GM19438 (cell line): ENCODE results near the gene C19orf53.

Source experiments
- ATAC-seq: cut with Tn5 transposase; IDR thresholded peaks from one replicate; pipeline ENCODE4 v1.9.1; 2021; ENCODE audit warnings: low read depth; ENCODE audit not compliant: unreplicated experiment

The C19orf53 gene

DNA sequence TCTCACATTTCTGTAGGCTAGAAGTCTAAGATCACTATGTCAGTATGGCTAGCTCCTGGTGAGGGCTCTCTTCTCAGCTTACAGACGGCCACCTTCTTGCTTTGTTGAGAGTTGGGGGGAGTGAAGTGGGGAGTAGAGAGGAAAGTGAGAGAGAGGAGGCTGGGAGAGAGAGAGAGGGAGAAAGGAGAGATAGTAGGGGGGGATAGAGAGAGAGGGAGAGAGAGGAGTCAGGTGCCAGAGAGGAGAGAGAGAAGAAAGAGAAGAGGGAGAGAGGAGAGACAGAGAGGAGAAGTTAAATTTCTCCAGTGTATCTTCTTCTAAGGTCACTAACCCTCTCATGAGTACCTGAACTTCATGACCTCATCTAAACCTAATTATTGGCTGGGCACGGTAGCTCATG is 49.6 kb downstream of the C19orf53 start:
- ATAC-seq = no peak

DNA sequence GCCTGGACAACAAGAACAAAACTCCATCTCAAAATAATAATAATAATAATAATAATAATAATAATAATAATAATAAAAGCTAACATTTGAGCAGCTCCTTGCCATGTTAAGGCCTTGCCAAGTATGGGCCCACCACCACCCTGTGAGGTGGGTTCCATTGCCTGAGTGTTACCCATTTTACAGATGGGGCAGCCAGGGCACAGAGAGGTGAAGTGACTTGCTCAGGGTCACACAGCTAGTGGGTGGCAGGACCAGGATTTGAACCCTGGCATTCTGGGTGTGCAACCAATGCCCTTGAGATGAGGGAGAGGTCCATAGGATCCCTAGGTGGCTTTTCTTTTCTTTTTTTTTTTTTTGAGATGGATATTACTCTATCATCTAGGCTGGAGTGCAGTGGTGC is 50.4 kb downstream of the C19orf53 start:
- no peak for ATAC-seq

DNA sequence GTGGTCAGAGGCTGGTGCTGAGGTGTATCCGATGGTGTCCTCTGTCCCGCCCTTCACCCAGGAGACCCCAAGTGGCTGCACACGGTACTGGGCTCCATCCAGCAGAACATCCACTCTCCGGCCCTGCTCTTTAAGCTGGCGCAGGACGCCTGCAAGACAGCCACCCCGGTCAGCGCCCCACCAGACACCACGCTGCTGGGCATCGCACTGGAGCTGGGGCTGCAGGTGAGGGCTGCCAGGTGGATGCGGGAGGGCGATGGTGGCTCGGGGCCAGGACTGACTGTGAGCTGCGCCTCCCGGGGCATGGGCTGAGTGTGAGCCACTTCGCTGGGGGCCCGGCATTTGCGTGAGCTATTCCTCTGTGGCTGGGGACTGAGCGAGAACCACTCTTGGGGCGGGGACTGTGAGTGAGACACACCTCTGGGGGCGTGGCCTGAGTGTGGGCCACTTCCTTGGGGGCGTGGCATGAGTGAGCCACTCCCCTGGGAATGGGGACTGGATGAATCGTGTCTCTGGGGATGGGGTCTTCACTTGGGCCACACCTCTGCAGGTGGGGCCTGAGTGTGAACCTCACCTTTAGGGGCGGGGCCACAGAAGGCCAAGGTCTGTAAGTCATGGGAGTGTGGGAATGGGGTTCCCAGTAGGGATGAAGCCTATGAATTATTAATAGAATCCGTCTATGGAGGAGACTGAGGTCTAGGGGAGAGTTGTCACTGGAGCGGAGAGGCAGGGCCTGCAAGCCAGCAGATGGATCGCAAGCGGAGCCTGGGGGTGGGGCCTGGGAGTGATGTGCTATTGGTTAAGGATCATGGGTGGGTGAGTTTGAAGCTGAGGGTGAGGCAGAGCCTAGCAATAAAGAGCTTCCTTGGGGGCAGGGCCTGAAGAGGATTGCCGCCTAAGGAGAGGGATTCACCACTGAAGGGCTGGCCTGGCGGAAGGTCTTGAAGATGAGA is 51.5 kb downstream of the C19orf53 start:
- ATAC-seq = no peak

DNA sequence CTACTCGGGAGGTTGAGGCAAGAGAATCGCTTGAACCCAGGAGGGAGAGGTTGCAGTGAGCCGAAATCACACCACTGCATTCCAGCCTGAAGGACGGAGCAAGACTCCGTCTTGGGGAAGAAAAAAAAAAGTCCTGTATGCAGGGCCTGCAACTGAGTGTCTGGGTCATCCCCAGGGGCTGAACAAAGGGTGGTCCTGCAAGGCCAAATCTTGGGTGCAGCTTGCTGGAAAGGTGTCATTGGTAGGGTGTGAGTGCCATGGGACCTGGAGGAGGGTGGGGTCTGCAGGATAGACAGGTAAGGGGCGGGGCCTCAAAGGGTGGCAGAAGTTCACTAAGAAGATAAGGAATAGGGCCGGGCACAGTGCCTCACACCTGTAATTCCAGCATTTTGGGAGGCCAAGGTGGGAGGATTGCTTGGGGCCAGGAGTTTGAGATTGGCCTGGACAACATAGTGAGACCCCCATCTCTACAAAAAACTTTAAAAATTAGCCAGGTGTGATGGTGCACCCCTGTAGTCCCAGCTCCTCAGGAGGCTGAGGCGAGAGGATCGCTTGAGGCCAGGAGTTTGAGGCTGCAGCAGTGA is 52.5 kb downstream of the C19orf53 start:
- no peak for ATAC-seq

DNA sequence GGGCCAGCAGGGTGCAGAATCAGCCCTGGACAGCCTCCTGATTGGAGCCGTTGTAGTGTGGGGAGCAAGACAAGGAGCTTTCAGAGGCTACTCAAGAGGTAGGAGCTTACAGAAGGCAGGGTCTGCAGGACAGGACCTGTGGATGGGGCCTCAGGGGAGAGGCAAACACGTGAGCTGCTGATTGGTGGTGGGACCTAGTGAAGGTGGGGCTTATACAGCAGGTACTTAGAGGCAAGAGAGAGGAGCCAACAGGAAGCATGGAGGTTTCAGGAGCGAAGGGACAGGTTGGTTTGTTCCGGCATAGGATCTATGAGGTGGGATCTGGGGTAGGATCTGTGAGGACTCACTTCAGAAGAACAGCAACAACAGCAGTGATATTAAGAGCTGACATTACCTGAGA is 53.4 kb downstream of the C19orf53 start:
- ATAC-seq = no peak
